GM20000 (cell line): ENCODE results near the gene CPTP.

Source experiments
- DNase-seq: peaks from one replicate; pipeline ENCODE4 v3.0.0; 2012; ENCODE audit warnings: low spot score
- CTCF ChIP-seq: IDR thresholded peaks from 2 replicates; pipeline ENCODE4 v1.5.1; 2012; ENCODE audit warnings: mild to moderate bottlenecking, control low read depth; ENCODE audit errors: extremely low read depth, missing control alignments

Gene CPTP

GRCh38 chr1:1377540-1378205 lies 53.1 kb downstream of the CPTP start:
- no peak for DNase-seq
- no peak for TF ChIP-seq CTCF
